ENCODE measurements around the gene EVA1C.

- no peak for TF ChIP-seq CTCF (conservative IDR thresholded peaks at IDR 0.05; ENCODE audit: low read depth, low read length)
- TF ChIP-seq EZH2 (IDR thresholded peaks at IDR 0.05; ENCODE audit: low read length, unreplicated experiment) = no peak
- TF ChIP-seq EZH2phosphoT487 (IDR thresholded peaks at IDR 0.05; ENCODE audit: borderline replicate concordance, low read length) = no peak
Observed at GRCh38 chr21:32525282-32525681, 112.8 kb downstream of the EVA1C start.
